HepG2 (cell line): ENCODE results near the gene PRPF38A. TPM values are rescaled to one million over a fixed set of nuclear protein-coding genes. Genes with fewer than 3 reads are reported as not detected.
A peak's percentile ranks its signal among the peaks of the same experiment; 100 is the strongest.

Experiments
- BORCS8-MEF2B ChIP-seq: sonication (generic); formaldehyde crosslinking; IDR thresholded peaks from 2 replicates; pipeline ENCODE4 v1.8.0; 2022; ENCODE audit warnings: mild to moderate bottlenecking, missing genetic modification reagents
- CREB1 ChIP-seq, 2 experiments: fragments of 450-650 bp in 1 of 2; IDR thresholded peaks; 2 replicates each; pipeline ENCODE4 v1.6.1; 2016 to 2017; ENCODE audit warnings: control low read depth in 1 of 2, mild to moderate bottlenecking in 1 of 2, missing compliant biosample characterization in 1 of 2, missing genetic modification characterization in 1 of 2
- HNRNPK ChIP-seq: fragments of 200-400 bp; formaldehyde crosslinking; IDR thresholded peaks from 2 replicates; pipeline ENCODE4 v1.6.1; 2018; ENCODE audit warnings: low read length, low read depth, moderate library complexity, mild to moderate bottlenecking; ENCODE audit not compliant: poor library complexity, severe bottlenecking
- MBNL3 ChIP-seq: fragments of 250-450 bp; sonication (Bioruptor Pico); conservative IDR thresholded peaks from 2 replicates; pipeline ENCODE4 v1.8.0; 2022; ENCODE audit warnings: mild to moderate bottlenecking, inconsistent platforms
- MYC ChIP-seq: sonication (generic); formaldehyde crosslinking; IDR thresholded peaks from 2 replicates; pipeline ENCODE4 v1.9.0; 2021; ENCODE audit warnings: missing genetic modification reagents, borderline replicate concordance
- NFRKB ChIP-seq: fragments of 450-650 bp; IDR thresholded peaks from 2 replicates; pipeline ENCODE4 v1.6.1; 2017
- RAD21 ChIP-seq: fragments of 450-650 bp; formaldehyde crosslinking; IDR thresholded peaks from 2 replicates; pipeline ENCODE4 v1.5.0; 2020; ENCODE audit warnings: mild to moderate bottlenecking
- YEATS4 ChIP-seq: sonication (generic); formaldehyde crosslinking; IDR thresholded peaks from 2 replicates; pipeline ENCODE4 v1.4.0; 2020; ENCODE audit warnings: missing genetic modification reagents, borderline replicate concordance
- ZFP37 ChIP-seq: sonication (generic); formaldehyde crosslinking; IDR thresholded peaks from 2 replicates; pipeline ENCODE4 v1.4.0; 2020; ENCODE audit warnings: missing genetic modification reagents, borderline replicate concordance
- ZNF33B ChIP-seq: sonication (generic); formaldehyde crosslinking; IDR thresholded peaks from 2 replicates; pipeline ENCODE4 v1.5.1; 2020; ENCODE audit warnings: mild to moderate bottlenecking, missing genetic modification reagents
- ZNF562 ChIP-seq: sonication (generic); formaldehyde crosslinking; IDR thresholded peaks from 2 replicates; pipeline ENCODE4 v1.8.0; 2022; ENCODE audit warnings: missing genetic modification reagents, borderline replicate concordance
- ZZZ3 ChIP-seq: sonication (generic); formaldehyde crosslinking; IDR thresholded peaks from 2 replicates; pipeline ENCODE4 v1.4.0; 2020; ENCODE audit warnings: missing genetic modification reagents, mild to moderate bottlenecking, borderline replicate concordance
- polyA plus RNA-seq, 8 experiments: library from polyadenylated mRNA; depleted of rRNA in 3 of 8; stranded (reverse) in 7 of 8; unstranded in 1 of 8; fragments of >200 nt; fragmentation: Illumina TruSeq in 4 of 8; extraction: Trizol in 4 of 8; gene quantifications; 2 replicates each; pipeline versions ENCODE4 v1.2.1 to v1.2.3, GENCODE V29; 2011 to 2016; ENCODE audit warnings: low read depth in 4 of 8, missing spikeins in 1 of 8, mixed read lengths in 1 of 8; ENCODE audit not compliant: insufficient read depth in 1 of 8
- total RNA-seq, 5 experiments: library from RNA; depleted of rRNA; stranded (reverse); fragments of >200 nt; fragmentation: Illumina TruSeq; extraction: Trizol; gene quantifications; 2 replicates each; pipeline ENCODE4 v1.2.3, GENCODE V29; 2016; ENCODE audit warnings: low read depth in 1 of 5
- TF ChIP-seq, protein P1 (sequence below): sonication (generic); formaldehyde crosslinking; IDR thresholded peaks from 2 replicates; pipeline ENCODE4 v1.8.0; 2022; ENCODE audit warnings: mild to moderate bottlenecking, missing genetic modification reagents
- TF ChIP-seq, protein P2 (sequence below): sonication (generic); formaldehyde crosslinking; IDR thresholded peaks from 2 replicates; pipeline ENCODE4 v1.5.0; 2020; ENCODE audit warnings: mild to moderate bottlenecking, missing genetic modification reagents, borderline replicate concordance
- TF ChIP-seq, protein P3 (sequence below): sonication (generic); formaldehyde crosslinking; conservative IDR thresholded peaks from 2 replicates; pipeline ENCODE4 v1.4.0; 2020; ENCODE audit warnings: missing genetic modification reagents

Gene PRPF38A
- total and polyA plus RNA-seq, 2 of the 13 experiments (the other 11 are each of a cell fraction or from before 2014, with no cell fraction given), result 18.3 to 45.5 TPM

DNA sequence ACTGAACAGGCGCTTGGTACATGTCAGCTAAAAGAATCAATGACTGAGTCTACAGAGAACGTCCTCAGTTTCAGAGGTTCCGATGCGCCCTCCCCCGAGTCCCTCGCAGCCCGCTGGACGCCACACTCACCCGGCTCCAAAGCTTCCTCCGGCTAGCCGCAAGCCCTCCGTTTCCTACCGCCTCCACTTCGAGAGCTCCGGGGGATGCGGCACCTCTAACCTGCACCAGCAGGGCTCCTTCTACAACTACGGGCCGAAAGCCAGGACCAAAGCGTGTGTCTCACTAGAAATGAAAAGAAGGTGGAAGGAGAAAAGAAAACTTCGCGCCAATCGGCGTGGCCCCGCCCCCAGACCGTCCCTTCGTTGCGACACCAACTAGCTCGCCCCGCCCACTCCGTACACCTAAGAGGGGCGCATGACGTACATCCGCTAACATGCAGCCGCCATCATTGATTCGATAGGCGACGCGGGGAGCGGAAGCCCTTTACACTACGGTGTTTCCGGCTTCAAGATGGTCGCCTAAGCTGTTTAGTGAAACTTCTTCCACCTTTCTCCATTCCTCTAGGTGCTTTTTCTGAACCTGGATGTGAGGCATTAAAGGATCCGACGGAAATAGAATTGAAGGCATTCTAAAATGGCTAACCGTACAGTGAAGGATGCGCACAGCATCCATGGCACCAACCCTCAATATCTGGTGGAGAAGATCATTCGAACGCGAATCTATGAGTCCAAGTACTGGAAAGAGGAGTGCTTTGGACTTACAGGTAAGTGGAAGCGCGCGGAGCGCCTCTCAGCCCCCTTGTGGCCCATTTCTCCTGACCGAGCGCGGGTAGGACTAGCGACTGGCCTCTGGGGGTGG lies at the start of gene PRPF38A, which contains the start of gene ORC1 (continued):
- TF ChIP-seq, protein P1, sequence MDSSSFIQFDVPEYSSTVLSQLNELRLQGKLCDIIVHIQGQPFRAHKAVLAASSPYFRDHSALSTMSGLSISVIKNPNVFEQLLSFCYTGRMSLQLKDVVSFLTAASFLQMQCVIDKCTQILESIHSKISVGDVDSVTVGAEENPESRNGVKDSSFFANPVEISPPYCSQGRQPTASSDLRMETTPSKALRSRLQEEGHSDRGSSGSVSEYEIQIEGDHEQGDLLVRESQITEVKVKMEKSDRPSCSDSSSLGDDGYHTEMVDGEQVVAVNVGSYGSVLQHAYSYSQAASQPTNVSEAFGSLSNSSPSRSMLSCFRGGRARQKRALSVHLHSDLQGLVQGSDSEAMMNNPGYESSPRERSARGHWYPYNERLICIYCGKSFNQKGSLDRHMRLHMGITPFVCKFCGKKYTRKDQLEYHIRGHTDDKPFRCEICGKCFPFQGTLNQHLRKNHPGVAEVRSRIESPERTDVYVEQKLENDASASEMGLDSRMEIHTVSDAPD (CRISPR knock-in tag), result no peak
- no peak for TF ChIP-seq MBNL3 (CRISPR knock-in tag)
- TF ChIP-seq RAD21, result peak; percentile 46; the same call in 1 of the 2 replicates
- no peak for TF ChIP-seq ZNF33B (CRISPR knock-in tag)
- TF ChIP-seq, protein P2, sequence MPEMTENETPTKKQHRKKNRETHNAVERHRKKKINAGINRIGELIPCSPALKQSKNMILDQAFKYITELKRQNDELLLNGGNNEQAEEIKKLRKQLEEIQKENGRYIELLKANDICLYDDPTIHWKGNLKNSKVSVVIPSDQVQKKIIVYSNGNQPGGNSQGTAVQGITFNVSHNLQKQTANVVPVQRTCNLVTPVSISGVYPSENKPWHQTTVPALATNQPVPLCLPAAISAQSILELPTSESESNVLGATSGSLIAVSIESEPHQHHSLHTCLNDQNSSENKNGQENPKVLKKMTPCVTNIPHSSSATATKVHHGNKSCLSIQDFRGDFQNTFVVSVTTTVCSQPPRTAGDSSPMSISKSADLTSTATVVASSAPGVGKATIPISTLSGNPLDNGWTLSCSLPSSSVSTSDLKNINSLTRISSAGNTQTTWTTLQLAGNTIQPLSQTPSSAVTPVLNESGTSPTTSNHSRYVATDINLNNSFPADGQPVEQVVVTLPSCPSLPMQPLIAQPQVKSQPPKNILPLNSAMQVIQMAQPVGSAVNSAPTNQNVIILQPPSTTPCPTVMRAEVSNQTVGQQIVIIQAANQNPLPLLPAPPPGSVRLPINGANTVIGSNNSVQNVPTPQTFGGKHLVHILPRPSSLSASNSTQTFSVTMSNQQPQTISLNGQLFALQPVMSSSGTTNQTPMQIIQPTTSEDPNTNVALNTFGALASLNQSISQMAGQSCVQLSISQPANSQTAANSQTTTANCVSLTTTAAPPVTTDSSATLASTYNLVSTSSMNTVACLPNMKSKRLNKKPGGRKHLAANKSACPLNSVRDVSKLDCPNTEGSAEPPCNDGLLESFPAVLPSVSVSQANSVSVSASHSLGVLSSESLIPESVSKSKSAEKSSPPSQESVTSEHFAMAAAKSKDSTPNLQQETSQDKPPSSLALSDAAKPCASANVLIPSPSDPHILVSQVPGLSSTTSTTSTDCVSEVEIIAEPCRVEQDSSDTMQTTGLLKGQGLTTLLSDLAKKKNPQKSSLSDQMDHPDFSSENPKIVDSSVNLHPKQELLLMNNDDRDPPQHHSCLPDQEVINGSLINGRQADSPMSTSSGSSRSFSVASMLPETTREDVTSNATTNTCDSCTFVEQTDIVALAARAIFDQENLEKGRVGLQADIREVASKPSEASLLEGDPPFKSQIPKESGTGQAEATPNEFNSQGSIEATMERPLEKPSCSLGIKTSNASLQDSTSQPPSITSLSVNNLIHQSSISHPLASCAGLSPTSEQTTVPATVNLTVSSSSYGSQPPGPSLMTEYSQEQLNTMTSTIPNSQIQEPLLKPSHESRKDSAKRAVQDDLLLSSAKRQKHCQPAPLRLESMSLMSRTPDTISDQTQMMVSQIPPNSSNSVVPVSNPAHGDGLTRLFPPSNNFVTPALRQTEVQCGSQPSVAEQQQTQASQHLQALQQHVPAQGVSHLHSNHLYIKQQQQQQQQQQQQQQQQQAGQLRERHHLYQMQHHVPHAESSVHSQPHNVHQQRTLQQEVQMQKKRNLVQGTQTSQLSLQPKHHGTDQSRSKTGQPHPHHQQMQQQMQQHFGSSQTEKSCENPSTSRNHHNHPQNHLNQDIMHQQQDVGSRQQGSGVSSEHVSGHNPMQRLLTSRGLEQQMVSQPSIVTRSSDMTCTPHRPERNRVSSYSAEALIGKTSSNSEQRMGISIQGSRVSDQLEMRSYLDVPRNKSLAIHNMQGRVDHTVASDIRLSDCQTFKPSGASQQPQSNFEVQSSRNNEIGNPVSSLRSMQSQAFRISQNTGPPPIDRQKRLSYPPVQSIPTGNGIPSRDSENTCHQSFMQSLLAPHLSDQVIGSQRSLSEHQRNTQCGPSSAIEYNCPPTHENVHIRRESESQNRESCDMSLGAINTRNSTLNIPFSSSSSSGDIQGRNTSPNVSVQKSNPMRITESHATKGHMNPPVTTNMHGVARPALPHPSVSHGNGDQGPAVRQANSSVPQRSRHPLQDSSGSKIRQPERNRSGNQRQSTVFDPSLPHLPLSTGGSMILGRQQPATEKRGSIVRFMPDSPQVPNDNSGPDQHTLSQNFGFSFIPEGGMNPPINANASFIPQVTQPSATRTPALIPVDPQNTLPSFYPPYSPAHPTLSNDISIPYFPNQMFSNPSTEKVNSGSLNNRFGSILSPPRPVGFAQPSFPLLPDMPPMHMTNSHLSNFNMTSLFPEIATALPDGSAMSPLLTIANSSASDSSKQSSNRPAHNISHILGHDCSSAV (CRISPR knock-in tag), result no peak
- TF ChIP-seq MYC (CRISPR knock-in tag), result peak; percentile 62; the same call in 1 of the 2 replicates
- TF ChIP-seq CREB1 (IDR thresholded peaks at IDR 0.05), result peak; percentile 96
- peak; percentile 99 for TF ChIP-seq CREB1 (CRISPR knock-in tag; IDR thresholded peaks at IDR 0.05)
- peak; percentile 39; the same call in 1 of the 2 replicates for TF ChIP-seq BORCS8-MEF2B
- TF ChIP-seq, protein P3, sequence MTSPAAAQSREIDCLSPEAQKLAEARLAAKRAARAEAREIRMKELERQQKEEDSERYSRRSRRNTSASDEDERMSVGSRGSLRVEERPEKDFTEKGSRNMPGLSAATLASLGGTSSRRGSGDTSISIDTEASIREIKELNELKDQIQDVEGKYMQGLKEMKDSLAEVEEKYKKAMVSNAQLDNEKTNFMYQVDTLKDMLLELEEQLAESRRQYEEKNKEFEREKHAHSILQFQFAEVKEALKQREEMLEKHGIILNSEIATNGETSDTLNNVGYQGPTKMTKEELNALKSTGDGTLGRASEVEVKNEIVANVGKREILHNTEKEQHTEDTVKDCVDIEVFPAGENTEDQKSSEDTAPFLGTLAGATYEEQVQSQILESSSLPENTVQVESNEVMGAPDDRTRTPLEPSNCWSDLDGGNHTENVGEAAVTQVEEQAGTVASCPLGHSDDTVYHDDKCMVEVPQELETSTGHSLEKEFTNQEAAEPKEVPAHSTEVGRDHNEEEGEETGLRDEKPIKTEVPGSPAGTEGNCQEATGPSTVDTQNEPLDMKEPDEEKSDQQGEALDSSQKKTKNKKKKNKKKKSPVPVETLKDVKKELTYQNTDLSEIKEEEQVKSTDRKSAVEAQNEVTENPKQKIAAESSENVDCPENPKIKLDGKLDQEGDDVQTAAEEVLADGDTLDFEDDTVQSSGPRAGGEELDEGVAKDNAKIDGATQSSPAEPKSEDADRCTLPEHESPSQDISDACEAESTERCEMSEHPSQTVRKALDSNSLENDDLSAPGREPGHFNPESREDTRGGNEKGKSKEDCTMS (CRISPR knock-in tag), result peak; percentile 53; the same call in 1 of the 2 replicates
- peak; percentile 47; the same call in 1 of the 2 replicates for TF ChIP-seq NFRKB
- TF ChIP-seq YEATS4 (CRISPR knock-in tag), result peak; percentile 84
- TF ChIP-seq ZZZ3 (CRISPR knock-in tag), result no peak
- TF ChIP-seq ZNF562 (CRISPR knock-in tag), result no peak
- TF ChIP-seq HNRNPK, result no peak
- 0 out of 2 replicates have a peak, but pooled peaks have one; percentile 52 for TF ChIP-seq ZFP37 (CRISPR knock-in tag)
